Measurements from ENCODE around the gene RTP5.

GRCh38 chr2:241901018-241901380 is 31.5 kb downstream of the RTP5 start:
- TF ChIP-seq CTCF (IDR thresholded peaks at IDR 0.05), result no peak
- TF ChIP-seq EZH2 (IDR thresholded peaks at IDR 0.05; ENCODE audit: borderline replicate concordance, insufficient read depth, low read depth, low read length, poor library complexity, severe bottlenecking), result no peak

Data from B cell (primary cell).